ENCODE measurements around the gene ASIC2. TPM values are rescaled to one million over a fixed set of nuclear protein-coding genes. Genes with fewer than 3 reads are reported as not detected.

The ASIC2 gene
- 0.04 and 0.05 TPM in 2 replicates for polyA plus RNA-seq (2011; rRNA removed)
- not detected in 2 replicates for polyA minus RNA-seq (2011; rRNA and poly(A)+ RNA removed)

GRCh38 chr17:33292981-33293867 is at the start of gene ASIC2:
TSS of gene ASIC2 (minus strand) at chr17:33293295.
- DNase-seq (ENCODE audit: low read depth), result no peak
- Histone ChIP-seq H3K36me3 (ENCODE audit: control insufficient read depth, insufficient read depth, low read length) (no peaks in the 10 kb centered on the region), H3K4me3 (ENCODE audit: low read depth, low read length) (peak within 1 kb of the TSS; percentile 28), H3K27me3 (ENCODE audit: control insufficient read depth, insufficient read depth, low read length) (peaks cover 31% of the 10 kb centered on the region)
- TF ChIP-seq, protein P1, sequence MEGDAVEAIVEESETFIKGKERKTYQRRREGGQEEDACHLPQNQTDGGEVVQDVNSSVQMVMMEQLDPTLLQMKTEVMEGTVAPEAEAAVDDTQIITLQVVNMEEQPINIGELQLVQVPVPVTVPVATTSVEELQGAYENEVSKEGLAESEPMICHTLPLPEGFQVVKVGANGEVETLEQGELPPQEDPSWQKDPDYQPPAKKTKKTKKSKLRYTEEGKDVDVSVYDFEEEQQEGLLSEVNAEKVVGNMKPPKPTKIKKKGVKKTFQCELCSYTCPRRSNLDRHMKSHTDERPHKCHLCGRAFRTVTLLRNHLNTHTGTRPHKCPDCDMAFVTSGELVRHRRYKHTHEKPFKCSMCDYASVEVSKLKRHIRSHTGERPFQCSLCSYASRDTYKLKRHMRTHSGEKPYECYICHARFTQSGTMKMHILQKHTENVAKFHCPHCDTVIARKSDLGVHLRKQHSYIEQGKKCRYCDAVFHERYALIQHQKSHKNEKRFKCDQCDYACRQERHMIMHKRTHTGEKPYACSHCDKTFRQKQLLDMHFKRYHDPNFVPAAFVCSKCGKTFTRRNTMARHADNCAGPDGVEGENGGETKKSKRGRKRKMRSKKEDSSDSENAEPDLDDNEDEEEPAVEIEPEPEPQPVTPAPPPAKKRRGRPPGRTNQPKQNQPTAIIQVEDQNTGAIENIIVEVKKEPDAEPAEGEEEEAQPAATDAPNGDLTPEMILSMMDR (IDR thresholded peaks at IDR 0.05; ENCODE audit: insufficient read depth, low read depth, low read length), result no peak
- ChIA-PET CTCF (no interaction called here), POLR2A (no interaction called here)

GRCh38 chr17:33342025-33342424 is 48.9 kb upstream of the ASIC2 start:
- ChIA-PET CTCF (no interaction called here), POLR2A (no interaction called here)
- H3K27me3 ChIP-seq (ENCODE audit: control insufficient read depth, insufficient read depth, low read length), result peaks cover 1% of the 10 kb centered on the region; the same call in 1 of the 2 replicates
- no peaks in the 10 kb centered on the region for H3K36me3 ChIP-seq (ENCODE audit: control insufficient read depth, insufficient read depth, low read length)
- TF ChIP-seq, protein P1 (IDR thresholded peaks at IDR 0.05; ENCODE audit: insufficient read depth, low read depth, low read length), result no peak
- no peak overlapping the region for H3K4me3 ChIP-seq (ENCODE audit: low read depth, low read length)
- DNase-seq (ENCODE audit: low read depth), result no peak

- POLR2A ChIA-PET, result no interaction called here
- H3K27me3 ChIP-seq (ENCODE audit: control insufficient read depth, insufficient read depth, low read length), result peaks cover 1% of the 10 kb centered on the region; the same call in 1 of the 2 replicates
- no peak for DNase-seq (ENCODE audit: low read depth)
- no peak overlapping the region for H3K4me3 ChIP-seq (ENCODE audit: low read depth, low read length)
- no peaks in the 10 kb centered on the region for H3K36me3 ChIP-seq (ENCODE audit: control insufficient read depth, insufficient read depth, low read length)
- CTCF ChIA-PET, result interaction anchor here (1.1 kb wide), 1 partner anchor 22 kb away, joined by 3 read pairs; no protein-coding TSS in a partner anchor
- TF ChIP-seq, protein P1 (IDR thresholded peaks at IDR 0.05; ENCODE audit: insufficient read depth, low read depth, low read length), result no peak
Observed at GRCh38 chr17:33338242-33338641, 45.1 kb upstream of the ASIC2 start.

DNA sequence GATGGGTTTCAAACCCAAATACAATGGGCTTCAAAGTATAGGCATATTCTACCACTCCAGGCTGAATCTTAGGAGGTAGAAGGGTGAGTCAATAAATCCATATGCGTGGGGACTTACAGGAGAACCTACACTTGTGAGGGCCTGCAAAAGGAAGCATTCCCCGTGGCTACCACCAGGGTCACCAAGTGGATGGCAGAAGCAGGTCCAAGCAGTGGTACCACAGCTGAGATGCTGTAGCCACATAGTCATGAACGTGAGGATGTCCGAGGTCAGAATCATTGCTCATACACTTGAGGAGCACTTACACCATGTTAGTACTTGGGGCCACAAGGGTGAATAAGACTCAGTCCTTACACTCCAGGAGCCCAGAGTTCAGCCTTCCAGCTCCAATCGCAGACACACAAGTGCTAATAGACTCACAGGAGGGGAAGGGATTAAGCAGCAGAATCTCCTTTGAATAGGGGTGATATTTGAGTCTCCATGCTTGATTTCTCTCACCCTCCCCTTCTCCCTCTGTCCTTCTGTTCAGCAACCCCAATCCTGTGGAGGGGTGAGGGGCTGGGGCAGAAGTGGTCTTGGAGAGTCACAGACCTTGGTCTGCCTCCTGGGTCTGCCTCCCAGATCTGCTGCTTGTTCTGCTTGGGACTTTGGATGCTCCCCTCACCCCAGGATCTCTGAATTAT is 42.5 kb upstream of the ASIC2 start:
- ChIA-PET POLR2A (no interaction called here), CTCF (interaction anchor here (0.9 kb wide), 1 partner anchor 135 kb away, joined by 3 read pairs; no protein-coding TSS in a partner anchor)
- TF ChIP-seq, protein P1 (IDR thresholded peaks at IDR 0.05; ENCODE audit: insufficient read depth, low read depth, low read length), result no peak
- Histone ChIP-seq H3K4me3 (ENCODE audit: low read depth, low read length) (no peak overlapping the region), H3K27me3 (ENCODE audit: control insufficient read depth, insufficient read depth, low read length) (peaks cover under 1% of the 10 kb centered on the region; the same call in 1 of the 2 replicates), H3K36me3 (ENCODE audit: control insufficient read depth, insufficient read depth, low read length) (no peaks in the 10 kb centered on the region)
- no peak for DNase-seq (ENCODE audit: low read depth)

DNA sequence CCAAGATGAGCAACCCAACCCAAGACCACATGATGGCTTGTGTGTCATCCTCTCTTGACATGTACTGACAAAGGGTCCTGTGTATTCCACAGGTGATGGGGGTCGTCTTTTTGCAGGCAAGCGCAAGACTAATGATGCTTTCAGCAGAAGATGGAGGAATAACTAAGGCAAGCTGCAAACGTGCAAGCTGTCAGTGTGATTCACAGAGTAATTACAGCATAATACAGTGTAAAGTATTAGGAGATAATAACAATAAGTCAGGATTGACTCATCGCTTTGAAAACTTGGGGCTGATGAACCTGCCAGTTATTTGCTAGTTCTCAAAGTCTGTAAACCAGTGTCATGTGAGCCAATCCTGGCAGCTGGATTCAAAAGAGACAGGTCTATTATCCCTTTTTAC is 41.6 kb upstream of the ASIC2 start:
- Histone ChIP-seq H3K36me3 (ENCODE audit: control insufficient read depth, insufficient read depth, low read length) (no peaks in the 10 kb centered on the region), H3K4me3 (ENCODE audit: low read depth, low read length) (no peak overlapping the region), H3K27me3 (ENCODE audit: control insufficient read depth, insufficient read depth, low read length) (no peaks in the 10 kb centered on the region)
- POLR2A ChIA-PET, result no interaction called here
- CTCF ChIA-PET, result interaction anchor here (0.9 kb wide), 1 partner anchor 134 kb away, joined by 3 read pairs; no protein-coding TSS in a partner anchor
- no peak for DNase-seq (ENCODE audit: low read depth)
- TF ChIP-seq, protein P1 (IDR thresholded peaks at IDR 0.05; ENCODE audit: insufficient read depth, low read depth, low read length), result no peak
